HTERT RPE-1 (cell line): ENCODE data around the gene GLS2.
"Not testable (repeated sequence)": the region's sequence is repeated elsewhere in the genome, so short reads cannot be mapped to it uniquely, and the experiment has no call there.

Experiments
- in situ Hi-C: fragments of 300-500 bp; cut with MboI; formaldehyde crosslinking; loops from 4 replicates; pipeline ENCODE4 v1.14.3; 2020; ENCODE audit warnings: low sequenced_read_pairs

Gene GLS2

GRCh38 chr12:56448860-56449621 is 38.9 kb downstream of the GLS2 start, which contains the start of gene TIMELESS:
Gene TIMELESS (minus strand): TSS chr12:56449426. CDS start chr12:56434170, 15,256 bp downstream.
- in situ Hi-C loops, result no loop called here

GRCh38 chr12:56443208-56443607 is 44.8 kb downstream of the GLS2 start:
- in situ Hi-C loops, result not testable (repeated sequence)

DNA sequence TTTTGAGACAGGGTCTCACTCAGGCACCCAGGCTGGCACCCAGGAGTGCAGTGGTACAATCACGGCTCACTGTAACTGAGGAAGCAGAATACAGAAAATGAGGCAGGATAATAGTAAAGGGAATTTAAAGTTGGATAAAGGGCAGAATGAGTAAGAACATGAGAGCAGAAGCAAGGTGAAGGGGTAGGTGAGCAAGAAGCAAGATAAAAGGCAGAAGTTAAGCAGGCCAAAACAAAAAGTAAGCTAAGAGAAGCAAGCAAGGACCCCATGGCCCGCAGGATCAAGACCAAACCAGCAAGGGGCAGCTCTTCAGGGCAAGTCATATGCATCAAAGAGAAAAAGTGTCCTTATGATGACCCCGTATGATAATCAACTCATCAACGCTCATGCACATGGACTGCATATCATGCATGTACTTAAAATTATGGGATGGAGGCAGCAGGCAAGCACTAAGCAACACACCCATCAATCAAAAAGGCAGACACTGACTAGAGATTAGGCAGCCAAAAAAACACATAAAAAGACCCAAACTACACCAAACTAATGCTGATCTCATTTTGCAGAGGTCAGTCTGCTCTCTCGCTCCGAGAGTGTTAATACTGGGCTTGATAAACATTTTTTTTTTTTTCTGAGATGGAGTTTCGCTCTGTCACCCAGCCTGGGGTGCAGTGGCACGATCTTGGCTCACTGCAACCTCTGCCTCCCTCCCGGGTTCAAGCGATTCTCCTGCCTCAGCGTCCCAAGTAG is 50.4 kb downstream of the GLS2 start:
- in situ Hi-C loops, result no loop called here

DNA sequence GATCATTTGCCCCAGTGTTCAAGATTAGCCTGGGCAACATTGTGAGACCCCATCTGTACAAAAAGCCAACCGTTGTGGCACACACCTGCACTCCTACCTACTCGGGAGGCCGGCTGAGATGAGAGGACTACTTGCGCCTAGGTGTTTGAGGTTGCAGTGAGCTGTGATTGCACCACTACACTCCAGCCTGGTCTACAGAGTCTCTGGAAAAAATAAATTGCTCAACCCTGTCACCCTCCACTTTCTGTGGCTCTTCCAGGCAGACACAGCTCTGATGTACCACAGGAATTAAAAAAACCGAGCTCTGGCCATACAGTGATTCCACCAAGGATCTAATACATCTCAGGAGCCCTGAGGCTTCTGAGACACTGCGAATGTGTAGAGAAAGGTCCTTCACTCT is 53.1 kb downstream of the GLS2 start:
- in situ Hi-C loops, result no loop called here

DNA sequence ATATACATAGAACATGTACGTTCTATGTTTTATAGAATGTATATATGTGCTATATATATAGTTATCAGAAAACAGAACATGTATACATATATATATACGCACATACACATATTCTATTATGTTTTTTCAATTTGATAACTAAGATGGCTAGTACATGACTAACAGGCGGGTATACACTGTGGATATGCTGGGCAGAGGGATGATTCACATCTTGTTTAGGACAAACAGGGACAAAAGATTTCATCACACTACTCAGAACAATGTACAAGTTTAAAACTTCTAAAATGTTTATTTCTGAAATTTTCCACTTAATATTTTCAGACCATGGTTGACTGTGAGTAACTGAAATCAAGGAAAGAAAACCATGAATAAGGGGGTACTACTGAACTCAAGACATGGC is 56.1 kb downstream of the GLS2 start:
- in situ Hi-C loops, result no loop called here

GRCh38 chr12:56431288-56431687 is 56.7 kb downstream of the GLS2 start:
- in situ Hi-C loops, result no loop called here

DNA sequence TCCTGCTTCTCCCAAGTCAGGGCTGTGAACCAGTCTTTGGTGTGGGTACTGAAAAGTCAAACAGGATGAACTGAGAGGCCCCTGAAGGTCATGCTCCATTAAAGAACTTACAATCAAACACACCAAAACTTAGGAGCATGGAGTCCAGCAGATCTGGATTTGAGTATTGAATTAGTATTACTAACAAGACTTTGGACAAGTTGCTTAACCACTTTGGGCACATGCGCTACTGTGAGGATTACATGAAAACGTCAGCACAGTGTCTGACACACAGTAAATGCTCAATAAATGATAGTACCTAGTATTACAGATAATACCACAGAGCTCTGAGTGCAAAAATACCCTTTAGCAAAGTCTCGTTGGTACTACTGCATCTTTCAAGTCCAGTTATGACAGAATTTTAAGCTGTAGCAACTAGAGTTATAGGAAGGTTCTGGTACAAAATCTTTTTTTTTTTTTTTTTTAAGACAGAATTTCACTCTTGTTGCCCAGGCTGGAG is 62.0 kb downstream of the GLS2 start:
- in situ Hi-C loops, result no loop called here

DNA sequence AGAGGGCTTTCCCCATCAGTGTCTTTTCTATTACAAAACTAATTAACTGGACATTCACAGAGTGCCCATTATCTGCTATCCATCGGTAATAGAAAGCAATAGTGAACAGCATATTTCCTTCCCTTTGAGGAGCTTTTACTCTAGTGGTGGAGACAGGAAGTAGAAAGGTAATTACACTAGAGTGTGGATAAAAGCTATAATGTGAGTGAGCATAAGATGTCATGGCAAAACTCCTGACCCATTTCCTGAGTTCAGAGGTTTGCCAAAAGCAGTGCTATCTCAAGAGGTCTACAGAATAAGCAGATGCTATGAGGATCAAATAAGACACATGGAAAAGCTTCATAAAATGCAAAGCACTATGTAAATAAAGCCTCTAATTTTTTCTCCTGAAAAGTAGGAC is 62.8 kb downstream of the GLS2 start:
- in situ Hi-C loops, result no loop called here
